Urothelium cell line (cell line): ENCODE results near the gene CRACR2A.

Source experiments
- DNase-seq: peaks from one replicate; pipeline ENCODE4 v3.0.0; 2011; ENCODE audit warnings: low spot score, mixed read lengths
- FAIRE-seq: peaks from 2 replicates; lab custom pipeline; 2011; peaks lifted over from hg19 to GRCh38; lab: Jason Lieb, UNC

The CRACR2A gene

DNA sequence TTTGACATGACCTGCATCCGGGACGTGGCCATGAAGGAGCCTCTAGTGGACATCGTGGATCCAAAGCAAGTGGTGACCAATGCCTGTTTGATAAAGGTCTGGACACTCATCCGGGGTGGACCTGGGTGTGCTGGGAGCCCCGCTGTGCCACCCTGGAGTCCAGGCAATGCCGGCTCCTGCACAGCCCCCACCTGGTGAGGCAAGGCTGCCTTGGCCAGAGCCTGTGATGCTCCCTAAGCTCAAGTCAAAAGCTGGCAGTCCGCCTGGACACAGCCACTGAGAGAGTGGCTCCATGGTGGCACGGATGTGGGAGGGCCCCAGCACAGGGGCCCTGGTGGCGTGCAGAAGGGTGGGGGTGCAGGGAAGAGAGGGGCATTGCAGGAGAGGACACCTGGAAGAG, 176.0 kb downstream of the CRACR2A start:
- no peak for DNase-seq
- FAIRE-seq = peak; percentile 17

DNA sequence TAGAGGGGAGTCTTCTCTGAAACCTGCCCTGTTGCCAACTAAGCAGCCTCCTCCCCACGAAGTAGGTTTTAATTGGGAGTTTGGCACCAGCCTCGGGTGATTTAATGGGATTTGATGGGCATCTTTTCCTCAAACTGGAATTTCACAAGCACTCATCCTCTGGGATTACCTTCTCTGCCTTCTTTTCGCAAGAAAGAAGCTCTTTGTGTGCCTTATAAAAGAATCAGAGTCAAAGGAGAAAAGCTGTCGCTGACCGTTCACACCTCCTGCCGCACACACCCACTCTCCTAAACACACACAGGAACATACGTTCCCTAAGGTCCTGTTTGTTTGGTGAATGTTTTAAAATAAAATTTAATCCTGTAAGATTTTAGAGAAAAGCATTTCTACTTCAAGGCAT, 177.9 kb downstream of the CRACR2A start:
- no peak for FAIRE-seq
- DNase-seq = no peak

GRCh38 chr12:3572560-3572959, 180.3 kb downstream of the CRACR2A start:
- FAIRE-seq (no peak), DNase-seq (no peak)

GRCh38 chr12:3571724-3572123, 181.2 kb downstream of the CRACR2A start:
- FAIRE-seq (no peak), DNase-seq (no peak)

- FAIRE-seq (no peak), DNase-seq (no peak)
Measured at GRCh38 chr12:3571323-3571722, 181.6 kb downstream of the CRACR2A start.

GRCh38 chr12:3568695-3569094, 184.2 kb downstream of the CRACR2A start:
- FAIRE-seq = no peak

DNA sequence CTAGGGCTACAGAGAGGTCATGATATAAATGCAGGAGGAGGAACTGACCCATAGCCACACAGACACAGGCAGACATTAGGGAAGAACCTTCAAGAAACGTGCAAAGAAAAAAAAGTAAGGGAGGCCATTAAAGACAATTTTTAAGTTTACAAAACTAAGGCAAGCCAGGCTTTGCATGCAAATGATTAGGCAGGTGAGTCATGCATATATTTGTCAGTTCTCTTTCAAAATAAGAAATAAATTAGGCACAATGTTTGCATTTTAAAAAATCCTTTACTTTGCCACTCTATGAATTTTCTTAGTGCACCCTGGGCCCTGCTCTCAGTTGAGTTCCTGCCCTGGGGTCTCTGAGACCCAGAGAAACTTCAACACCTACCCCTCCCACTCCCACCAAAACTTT, 186.9 kb downstream of the CRACR2A start:
- no peak for FAIRE-seq
- no peak for DNase-seq

More at GRCh38 chr12:3568695-3569094, 184.2 kb downstream of the CRACR2A start:
- no peak for DNase-seq
